Stimulated activated CD8-positive, alpha-beta memory T cell treated with anti-CD3 and anti-CD28 coated beads, Interleukin-7, amount 100 ng/mL, for 4 hours (primary cell): ENCODE data around the gene SLC46A2.
A peak's percentile ranks its signal among the peaks of the same experiment; 100 is the strongest.

Experiments
- DNase-seq, 2 donors: peaks; one replicate each; pipeline ENCODE4 v3.0.0-alpha.2; 2020; ENCODE audit warnings: low read depth in 2 of 2

SLC46A2 gene

DNA sequence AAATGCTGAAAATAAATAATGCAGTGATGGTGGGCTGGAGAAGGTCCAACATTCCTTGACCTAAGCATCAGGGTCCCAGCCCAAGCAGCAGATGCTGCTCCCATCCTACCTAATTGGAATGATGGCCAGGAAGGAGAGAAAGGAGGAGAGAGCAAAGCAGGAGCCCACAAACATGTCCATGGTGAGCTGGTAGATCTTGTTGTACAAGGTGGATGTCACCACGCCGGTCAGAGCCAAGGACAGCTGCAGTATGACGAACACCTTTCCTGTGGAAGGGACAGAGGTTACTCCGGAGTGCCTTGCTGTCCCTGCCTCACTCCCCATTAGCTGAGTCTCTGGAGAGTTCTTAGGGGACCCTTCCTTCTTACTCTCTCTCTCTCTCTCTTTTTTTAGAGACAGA, 4.3 kb downstream of the SLC46A2 start:
- no peak for DNase-seq

DNA sequence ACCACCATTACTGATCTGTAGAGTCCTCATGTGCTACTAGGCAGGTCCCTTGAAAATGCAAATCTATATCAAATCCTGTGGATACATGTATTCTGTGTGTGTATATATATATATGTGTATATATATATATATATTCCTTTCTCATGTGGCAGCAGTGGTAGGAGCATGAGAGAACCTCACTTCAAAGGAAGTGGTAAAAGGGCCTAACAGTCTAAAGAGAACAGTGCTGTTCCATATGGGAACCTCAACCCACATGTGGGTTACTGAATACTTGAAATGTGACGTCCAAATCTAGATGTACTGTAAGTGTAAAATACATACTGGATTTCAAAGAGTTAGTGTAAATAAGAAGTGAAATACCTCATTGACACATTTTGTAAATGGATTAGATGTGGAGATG, 5.4 kb downstream of the SLC46A2 start:
- no peak for DNase-seq

DNA sequence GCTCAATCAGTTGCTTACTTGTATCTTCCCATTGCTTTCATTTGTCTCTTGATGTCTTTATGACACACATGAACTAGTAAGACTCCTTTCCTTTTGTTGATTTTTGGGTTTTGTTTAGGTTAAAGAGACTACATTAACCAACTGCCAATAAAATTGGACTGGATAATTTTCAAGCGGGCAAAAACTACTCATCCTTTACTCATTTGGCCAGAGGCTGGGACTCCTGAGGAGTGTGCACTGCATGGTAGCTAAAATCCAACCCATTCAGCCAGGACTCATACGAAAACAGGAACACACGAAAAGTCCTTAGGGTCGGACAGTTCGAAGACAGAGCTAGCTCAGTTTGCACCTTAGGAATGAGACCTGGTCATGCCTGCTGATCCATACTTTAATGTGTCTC, 6.0 kb downstream of the SLC46A2 start:
- DNase-seq, result no peak

DNA sequence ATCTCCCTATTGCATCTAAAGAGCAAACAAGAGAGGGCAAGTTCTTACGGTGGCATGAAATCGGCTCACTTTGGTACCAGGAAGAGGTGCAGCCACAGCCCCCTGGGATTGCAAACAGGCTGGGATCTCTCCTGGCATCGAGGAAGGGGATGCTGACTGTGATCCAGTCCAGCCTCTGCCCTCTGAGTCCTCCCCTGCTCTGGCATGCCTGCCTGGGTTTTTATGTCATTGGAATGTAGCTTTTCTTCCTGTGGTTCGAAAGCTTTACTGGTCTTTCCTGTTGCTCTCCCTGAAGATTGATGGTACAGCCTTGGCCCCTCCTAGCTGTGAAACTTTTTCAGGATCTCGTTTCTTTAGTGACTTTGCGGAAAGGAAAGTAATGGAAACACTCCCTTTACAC, 6.6 kb downstream of the SLC46A2 start:
- no peak for DNase-seq

DNA sequence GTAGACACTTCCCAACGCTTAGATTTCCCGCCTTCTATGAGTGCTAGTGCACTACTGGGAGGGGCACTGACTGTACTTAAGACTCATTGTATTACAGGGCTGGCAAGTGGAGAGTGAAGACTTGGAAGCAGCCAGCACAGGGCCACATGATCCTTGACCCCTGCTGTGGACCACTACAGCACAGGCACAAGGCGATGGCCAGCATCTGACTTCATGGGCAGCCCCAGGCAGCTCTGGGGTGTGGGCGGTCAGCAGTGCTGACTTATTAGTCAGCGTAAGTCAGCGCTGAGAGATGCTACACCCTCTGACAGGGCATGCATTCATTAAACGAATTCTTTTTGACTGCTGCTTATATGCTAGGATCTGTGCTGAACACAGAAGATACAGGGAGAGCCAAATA, 9.3 kb downstream of the SLC46A2 start:
- DNase-seq, result no peak

DNA sequence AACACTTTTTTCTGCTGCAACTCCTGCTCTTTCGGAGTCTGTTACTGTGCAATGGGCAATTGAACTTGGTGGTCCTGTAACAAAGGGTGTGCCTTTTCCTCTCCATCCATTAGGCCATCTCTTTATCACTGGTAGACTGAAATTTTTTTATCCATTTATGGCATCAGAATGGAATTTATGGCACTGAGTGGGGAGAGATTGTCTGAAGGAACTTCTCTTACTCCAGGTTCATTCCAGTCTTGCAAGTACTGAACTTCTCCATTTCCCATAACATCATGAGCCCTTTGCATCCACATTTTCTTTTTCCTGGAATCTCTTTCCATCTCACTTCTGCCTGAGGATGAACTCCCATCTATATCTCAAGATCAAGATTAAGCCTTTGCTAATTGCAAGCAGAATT, 10.0 kb downstream of the SLC46A2 start:
- DNase-seq, result no peak

DNA sequence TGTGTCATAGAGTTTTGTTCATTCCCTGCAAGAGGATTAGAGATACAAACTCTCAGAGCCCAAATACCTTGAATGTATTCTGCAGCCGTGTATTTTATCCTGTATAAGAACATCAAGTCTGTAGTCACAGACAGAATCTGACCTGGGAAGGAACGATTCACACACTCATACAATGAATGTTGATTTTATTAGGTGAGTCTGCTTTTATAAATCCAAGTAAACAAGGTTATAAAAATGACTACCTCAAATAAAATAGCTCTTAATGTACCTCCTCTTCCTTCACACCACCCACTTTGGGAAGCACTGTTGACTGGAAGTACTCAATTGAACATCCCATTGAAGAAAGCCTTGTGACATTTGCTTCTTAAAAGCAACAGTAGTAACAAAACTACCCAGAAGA, 11.9 kb downstream of the SLC46A2 start:
- DNase-seq, result no peak

DNA sequence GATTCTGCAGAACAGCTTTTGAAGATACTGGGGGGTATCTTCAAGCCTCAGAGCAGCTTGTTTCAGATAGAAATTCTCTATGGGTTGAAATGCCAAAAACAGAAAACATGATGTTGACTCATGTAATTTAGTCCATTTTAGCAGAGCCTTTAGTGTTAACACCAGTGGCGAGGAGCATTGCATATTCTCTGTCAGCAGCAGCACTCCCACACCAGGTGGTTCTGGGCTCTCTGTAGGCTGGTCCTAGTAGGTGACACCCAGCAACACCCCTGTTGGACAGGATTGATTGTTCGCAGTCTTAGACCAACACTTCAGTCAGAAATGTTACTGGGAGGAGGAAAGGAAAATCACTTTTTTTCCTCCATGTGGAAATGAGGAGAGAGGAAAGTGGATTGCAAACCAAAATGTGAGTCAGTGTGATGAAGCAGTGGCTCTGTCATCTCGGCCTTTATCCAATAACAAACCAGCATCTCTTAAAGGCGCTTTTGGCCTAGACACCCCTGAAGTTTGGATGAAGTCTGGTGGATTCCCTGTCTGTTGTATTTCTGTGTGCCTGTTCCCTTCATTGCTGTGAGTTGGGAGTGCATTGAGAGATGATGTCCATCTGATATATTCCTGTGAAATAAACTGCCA, 16.8 kb downstream of the SLC46A2 start:
- DNase-seq, result no peak

DNA sequence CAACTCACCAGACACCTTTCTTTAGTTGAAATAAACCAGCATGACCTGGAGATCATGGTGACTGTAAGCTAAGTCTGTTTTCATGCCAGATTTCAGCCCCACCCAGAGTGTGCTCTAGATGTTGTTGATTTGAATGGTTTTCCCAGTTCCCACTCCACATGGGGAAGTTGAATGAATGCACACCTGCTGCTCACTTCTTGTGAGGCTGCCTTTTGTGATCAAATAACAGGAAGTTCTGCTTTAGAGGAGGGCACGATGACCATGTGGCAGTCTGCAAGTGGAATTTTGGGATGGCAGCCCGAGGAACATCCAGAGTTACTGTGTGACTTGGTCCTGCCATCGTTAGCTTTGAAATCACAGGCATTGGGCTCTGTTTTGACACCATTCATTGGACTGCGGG, 18.7 kb downstream of the SLC46A2 start:
- DNase-seq, result no peak

DNA sequence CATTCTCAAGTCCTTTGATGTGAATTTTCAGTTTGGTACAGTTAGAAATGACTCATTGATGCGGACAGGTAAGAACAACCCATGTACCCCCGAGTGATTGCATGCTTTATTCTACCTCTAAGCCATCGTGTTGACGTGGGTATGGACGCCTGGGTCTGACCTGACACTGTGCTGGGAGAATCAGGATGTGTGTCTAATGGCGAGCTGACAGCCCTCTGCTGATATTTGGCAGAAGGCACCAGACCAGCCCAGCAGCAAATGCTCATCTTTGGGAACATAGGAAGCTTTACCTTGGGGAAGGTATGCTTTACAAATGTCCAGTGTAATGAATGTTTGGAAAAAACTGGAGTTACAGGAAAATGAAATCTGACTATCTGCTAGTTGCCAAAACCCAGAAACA, 20.1 kb downstream of the SLC46A2 start:
- no peak for DNase-seq

DNA sequence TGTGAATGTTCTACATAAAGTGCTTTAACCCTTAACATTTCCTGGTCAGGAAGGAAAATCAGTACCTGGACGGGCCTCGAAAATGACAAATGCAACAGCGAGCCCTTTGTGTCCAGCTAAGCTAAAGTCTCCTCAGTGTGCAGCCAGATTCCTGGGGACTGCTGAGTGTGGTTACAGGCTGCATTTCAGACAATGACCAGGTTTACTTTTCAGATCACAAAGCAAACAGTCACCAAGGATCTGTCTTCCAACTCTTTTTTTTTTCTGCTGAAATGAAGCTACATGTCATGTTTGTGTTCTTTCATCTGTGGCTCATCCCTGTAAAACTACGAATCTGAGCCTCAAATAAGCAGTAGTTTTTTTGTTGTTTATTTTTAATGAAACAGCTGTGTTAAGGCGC, 20.8 kb downstream of the SLC46A2 start:
- no peak for DNase-seq

DNA sequence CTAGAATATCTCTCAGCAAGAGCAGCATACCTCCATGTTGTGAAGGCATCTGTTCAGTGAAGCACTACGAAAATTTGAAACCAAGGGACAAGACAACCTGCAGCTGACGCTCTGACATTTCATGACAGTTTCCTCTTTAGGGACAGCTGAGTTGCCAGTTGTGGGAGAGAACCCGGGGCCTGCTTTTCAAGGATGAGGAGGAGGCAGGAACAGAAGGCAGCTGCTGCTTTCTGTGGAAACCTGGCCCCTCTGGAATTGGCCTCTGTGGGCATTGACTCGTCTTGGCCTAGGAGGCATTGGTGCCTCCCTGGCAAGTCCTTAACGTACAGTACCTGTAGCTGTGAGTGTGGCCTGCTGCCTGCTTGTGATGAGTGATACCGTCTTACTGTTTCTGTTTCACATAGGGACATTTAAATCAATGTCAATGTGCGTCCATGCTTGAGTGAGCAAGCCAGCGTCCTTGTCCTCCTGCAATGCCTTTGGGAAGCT, 21.6 kb downstream of the SLC46A2 start:
- DNase-seq, result no peak

DNA sequence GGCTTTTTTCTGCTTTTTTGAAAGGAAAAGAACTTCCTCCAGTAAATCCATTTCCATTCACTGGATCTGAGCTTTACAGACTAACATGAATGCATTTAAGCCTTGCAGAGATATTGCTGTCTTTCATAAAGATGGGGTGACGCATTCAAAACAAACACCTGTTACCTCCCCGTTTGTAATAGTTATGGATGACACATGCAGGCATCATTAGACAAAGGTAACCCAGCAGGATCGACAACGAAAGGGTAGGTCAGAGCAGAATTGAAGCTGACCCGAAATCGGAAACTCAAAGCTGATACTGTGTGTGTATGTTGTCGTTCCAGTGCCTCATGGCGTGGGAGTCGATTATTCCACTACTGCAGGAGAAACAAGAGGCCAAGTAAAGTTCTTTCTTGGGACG, 22.2 kb downstream of the SLC46A2 start:
- DNase-seq, result no peak

DNA sequence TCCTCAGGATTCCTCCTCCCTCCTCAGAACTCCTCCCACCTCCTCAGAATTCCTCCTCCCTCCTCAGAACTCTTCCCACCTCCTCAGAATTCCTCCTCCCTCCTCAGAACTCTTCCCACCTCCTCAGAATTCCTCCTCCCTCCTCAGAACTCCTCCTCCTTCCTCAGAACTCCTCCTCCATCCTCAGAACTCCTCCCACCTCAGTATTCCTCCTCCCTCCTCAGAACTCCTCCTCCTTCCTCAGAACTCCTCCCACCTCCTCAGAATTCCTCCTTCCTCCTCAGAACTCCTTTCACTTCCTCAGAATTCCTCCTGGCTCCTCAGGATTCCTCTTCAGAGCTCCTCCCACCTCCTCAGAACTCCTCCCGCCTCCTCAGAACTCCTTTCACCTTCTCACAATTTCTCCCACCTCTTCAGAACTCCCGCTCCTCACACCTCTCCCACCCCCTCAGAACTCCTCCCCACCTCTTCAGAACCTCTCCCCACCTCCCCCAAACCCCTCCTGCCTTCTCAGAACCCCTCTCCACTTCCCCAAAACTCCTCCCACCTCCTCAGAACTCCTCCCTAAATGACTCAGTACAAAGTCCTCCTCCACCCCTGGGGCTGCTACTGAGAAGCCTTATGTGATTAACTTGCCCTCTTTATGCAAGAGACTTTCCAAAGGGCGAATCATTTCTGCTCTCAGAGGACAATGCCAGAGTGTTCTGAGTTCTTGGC, 23.2 kb downstream of the SLC46A2 start:
- DNase-seq, result peak; percentile 5 to 8

DNA sequence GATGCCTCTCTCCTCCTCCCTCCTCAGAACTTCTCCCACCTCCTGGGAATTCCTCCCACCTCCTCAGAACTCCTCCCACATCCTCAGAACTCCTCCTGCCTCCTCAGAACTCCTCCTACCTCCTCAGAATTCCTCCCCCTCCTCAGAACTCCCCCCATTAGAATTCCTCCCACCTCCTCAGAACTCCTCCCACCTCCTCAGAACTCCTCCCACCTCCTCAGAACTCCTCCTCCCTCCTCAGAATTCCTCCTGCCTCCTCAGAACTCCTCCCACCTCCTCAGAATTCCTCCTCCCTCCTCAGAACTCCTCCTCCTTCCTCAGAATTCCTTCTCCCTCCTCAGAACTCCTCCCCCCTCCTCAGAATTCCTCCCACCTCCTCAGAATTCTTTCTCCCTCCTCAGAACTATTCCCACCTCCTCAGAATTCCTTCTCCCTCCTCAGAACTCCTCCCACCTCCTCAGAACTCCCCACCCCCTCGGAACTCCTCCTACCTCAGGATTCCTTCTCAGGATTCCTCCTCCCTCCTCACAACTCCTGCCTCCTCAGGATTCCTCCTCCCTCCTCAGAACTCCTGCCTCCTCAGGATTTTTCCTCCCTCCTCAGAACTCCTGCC, 23.9 kb downstream of the SLC46A2 start:
- no peak for DNase-seq

DNA sequence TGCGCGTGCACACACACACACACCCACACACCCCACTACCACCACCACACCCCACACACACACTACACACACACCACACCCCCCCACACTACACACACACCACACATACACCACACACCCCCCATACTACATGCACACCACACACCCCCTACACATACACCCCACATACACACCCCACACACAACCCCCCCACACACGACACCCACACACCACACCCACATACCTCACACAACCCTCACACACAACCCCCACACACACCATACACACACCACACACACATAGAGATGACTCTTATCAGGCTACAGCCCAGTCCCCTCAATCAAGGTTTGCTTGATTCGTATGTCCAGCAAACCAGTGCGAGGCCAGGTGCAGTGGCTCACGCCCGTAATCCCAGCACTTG, 25.7 kb downstream of the SLC46A2 start:
- DNase-seq, result no peak

DNA sequence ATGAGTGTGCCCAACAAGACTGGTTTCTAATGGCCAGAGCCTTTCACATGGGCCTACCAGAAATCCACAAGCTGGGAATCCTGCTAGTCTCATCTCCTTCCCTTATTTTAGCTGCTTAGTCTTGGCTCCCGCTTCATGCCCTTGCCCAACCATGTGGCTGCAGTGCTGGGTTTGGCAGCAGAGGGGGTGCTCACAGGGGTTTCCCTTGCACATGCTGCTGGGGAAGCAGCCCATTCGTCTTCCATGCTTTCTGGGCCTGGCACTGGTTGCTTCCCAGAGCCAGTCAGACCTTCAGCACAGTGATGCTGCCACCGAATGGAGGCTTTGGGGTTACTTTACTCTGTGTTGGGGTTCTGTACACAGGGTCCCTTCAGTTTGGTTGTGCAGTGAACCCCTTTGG, 26.3 kb downstream of the SLC46A2 start:
- no peak for DNase-seq

DNA sequence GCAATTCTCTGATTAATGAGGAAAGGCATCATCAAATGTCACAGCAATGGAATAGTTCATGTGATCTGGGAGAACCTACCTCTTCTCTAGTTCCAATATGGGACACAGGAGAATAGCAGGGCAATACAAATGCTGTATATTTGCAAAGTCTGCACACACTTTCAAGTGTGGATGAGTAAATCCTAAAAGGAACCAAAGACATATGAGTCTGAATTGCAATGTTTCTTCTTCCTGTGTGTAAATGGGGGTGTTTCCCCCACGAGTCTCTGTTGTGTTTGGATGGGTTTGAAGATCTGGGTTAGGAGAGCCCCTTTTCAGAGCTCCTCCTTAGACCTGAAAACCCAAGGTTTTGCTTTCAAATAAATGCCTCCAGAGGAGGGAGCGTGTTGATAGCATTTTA, 26.9 kb downstream of the SLC46A2 start:
- no peak for DNase-seq

DNA sequence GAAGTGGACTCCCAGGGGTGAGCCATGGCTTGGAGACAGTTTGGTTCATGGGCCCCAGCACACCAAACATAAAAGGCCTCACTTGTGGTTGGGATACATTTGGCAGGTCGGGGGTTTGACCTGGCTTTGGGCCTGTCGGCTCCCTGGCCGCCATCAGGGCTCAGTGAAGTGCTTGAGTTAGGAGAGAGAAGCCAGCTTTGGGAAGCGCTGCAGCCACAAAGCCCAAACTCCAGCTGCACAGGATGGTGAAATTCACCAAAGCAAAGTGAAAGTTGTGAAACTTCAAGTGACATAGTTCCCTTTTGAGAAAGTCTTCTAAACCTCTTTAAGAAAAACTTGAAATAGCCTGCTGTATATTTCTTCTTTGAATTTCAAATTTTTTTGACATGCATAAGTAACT, 27.5 kb downstream of the SLC46A2 start:
- DNase-seq, result no peak

DNA sequence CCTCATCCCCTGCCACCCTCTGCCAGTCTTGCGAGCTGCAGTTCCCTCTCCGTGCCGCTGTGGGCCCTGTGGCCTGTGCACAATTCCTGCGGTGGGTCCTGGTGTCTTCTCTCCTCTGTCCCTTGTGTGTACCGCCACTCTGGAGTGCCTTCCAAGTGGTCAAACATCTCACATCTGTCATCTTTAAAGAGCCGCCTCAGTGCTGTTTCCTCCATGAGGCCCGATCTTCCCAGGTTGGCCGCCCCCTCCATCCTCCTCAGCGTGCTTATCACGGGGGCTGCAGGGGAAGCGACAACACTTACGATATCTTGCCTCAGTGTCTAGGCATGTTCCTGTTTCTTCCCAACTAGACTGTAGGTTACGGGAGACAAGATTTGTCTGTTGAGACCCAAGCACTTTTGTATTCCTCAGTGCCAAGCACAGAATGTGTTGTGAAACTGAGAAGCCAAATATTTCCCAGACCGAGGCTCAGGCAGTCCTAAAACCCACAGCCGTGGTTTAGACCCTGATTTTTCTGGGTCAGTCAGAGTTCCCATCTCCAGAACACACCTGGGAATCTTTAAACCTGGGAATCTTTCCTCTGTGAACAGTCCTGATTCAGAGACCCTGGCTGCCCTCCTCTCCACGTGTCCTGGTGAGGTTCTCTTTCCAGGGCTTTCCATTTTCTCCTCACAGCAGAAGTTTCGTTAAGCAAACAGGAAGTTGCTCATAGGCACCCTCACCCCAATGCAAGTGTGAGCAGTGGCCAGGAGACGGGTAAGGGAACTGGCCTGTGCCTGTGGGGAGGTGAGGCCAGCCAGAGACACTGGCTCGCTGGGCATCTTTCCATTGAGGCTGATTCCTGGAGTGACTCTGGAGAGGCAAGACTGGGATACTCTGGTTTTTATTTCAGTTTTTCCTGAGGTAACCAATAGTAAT, 28.8 kb downstream of the SLC46A2 start:
- DNase-seq, result no peak

DNA sequence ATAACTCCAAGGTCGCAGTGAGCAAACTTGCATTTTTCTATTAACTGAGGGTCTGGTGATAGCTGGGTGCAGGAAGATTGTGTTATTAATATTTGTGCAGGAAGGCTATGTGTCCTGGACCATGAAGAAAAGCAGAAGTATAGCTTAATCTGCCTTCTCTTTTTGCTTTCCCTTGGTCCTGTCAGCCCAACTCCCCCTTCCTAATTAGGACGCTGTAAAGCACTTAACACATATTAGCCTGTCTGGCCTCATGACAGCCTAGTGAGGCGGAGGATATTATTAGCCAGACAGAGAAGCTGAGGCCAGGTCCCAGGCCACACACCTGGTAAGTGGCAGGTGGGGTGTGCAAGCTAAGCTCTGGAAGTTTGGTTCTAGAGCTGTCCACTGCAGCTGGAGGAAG, 29.5 kb downstream of the SLC46A2 start:
- no peak for DNase-seq

DNA sequence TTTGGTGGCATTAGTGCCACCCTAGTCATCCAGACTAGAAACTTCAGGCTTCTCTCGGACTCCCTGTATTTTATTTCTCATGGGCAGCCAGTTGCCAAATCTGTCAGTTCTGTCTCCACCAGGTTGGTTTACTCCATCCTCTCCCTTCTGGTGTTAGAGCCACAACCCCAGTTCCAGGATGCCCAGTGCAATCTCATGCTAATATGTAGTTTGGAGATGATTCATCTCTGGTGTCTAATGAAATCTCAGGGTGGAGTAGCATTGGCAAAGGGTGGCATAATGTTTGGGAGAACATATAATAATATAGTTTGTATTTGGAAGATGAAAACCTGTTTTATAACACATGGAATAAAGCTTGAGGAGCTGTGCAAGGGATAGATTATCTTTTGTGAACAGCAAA, 30.2 kb downstream of the SLC46A2 start:
- no peak for DNase-seq
